OCI-LY3 (cell line): Measurements from ENCODE around the gene PLD3.

ENCODE experiments used
- H2AFZ ChIP-seq: fragments of 200-600, 300-600 bp; shearing (Covaris generic); 2 replicates; pipeline ENCODE4 v1.6.0; 2014; ENCODE audit warnings: antibody characterized with exemption, low read depth, low read length
- H3K27ac ChIP-seq: fragments of 200-600, 300-600 bp; sonication (generic); 2 replicates; pipeline ENCODE4 v1.5.1; 2014; ENCODE audit warnings: mild to moderate bottlenecking, low read length, moderate library complexity, mixed read lengths
- H3K27me3 ChIP-seq: fragments of 200-600, 300-600 bp; sonication (generic); 2 replicates; pipeline ENCODE4 v1.6.1; 2014; ENCODE audit warnings: low read depth, low read length, mixed read lengths
- H3K36me3 ChIP-seq: fragments of 200-600, 300-600 bp; sonication (generic); replicated peaks from 2 replicates; pipeline ENCODE3; 2014; ENCODE audit warnings: low read depth, low read length, mixed read lengths
- H3K4me1 ChIP-seq: fragments of 300-600, 200-600 bp; sonication (generic); 2 replicates; pipeline ENCODE4 v1.6.1; 2014; ENCODE audit warnings: low read length, mixed read lengths
- H3K4me2 ChIP-seq: fragments of 200-600, 300-600 bp; sonication (generic); 2 replicates; pipeline ENCODE4 v1.6.1; 2014; ENCODE audit warnings: low read length, mixed read lengths
- H3K4me3 ChIP-seq: fragments of 300-600, 200-600 bp; sonication (generic); 2 replicates; pipeline ENCODE4 v1.5.1; 2014; ENCODE audit warnings: antibody characterized with exemption, mild to moderate bottlenecking, low read length, moderate library complexity
- H3K79me2 ChIP-seq: fragments of 300-600, 200-600 bp; shearing (Covaris generic); 2 replicates; pipeline ENCODE4 v1.6.1; 2014; ENCODE audit warnings: mild to moderate bottlenecking, low read length, mixed read lengths
- H3K9ac ChIP-seq: fragments of 300-600, 200-600 bp; shearing (Covaris generic); 2 replicates; pipeline ENCODE4 v1.6.0; 2014; ENCODE audit warnings: mild to moderate bottlenecking, low read length, moderate library complexity
- H3K9me3 ChIP-seq: fragments of 200-600, 300-600 bp; shearing (Covaris generic); 2 replicates; pipeline ENCODE4 v1.6.1; 2014; ENCODE audit warnings: low read length, mixed read lengths; ENCODE audit not compliant: insufficient read depth
- H4K20me1 ChIP-seq: fragments of 200-600, 300-600 bp; sonication (generic); 2 replicates; pipeline ENCODE4 v1.6.1; 2016; ENCODE audit warnings: low read length, mixed read lengths; ENCODE audit not compliant: insufficient read depth
- EZH2phosphoT487 ChIP-seq: fragments of 200-600 bp; shearing (Covaris generic); IDR thresholded peaks from 2 replicates; pipeline ENCODE4 v1.6.1; 2018; ENCODE audit warnings: antibody characterized with exemption, mixed run types, low read depth
- TF ChIP-seq, protein P1 (sequence below): fragments of 200-600, 300-600 bp; sonication (generic); IDR thresholded peaks from 2 replicates; pipeline ENCODE4 v1.5.1; 2014; ENCODE audit warnings: antibody characterized with exemption, low read length, low read depth

Gene PLD3

GRCh38 chr19:40363069-40363468, 14.6 kb downstream of the PLD3 start:
- H3K79me2 ChIP-seq, result no peaks in the 10 kb centered on the region
- no peak overlapping the region for H3K4me2 ChIP-seq
- H3K4me3 ChIP-seq, result no peak overlapping the region
- no peaks in the 10 kb centered on the region for H3K9me3 ChIP-seq
- TF ChIP-seq EZH2phosphoT487, result no peak
- TF ChIP-seq, protein P1, sequence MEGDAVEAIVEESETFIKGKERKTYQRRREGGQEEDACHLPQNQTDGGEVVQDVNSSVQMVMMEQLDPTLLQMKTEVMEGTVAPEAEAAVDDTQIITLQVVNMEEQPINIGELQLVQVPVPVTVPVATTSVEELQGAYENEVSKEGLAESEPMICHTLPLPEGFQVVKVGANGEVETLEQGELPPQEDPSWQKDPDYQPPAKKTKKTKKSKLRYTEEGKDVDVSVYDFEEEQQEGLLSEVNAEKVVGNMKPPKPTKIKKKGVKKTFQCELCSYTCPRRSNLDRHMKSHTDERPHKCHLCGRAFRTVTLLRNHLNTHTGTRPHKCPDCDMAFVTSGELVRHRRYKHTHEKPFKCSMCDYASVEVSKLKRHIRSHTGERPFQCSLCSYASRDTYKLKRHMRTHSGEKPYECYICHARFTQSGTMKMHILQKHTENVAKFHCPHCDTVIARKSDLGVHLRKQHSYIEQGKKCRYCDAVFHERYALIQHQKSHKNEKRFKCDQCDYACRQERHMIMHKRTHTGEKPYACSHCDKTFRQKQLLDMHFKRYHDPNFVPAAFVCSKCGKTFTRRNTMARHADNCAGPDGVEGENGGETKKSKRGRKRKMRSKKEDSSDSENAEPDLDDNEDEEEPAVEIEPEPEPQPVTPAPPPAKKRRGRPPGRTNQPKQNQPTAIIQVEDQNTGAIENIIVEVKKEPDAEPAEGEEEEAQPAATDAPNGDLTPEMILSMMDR, result no peak
- H3K9ac ChIP-seq, result no peak overlapping the region
- peaks cover 36% of the 10 kb centered on the region for H3K27me3 ChIP-seq
- no peaks in the 10 kb centered on the region for H3K36me3 ChIP-seq
- H3K4me1 ChIP-seq, result peaks cover 17% of the 10 kb centered on the region
- no peak overlapping the region for H2AFZ ChIP-seq
- H4K20me1 ChIP-seq, result peaks cover 14% of the 10 kb centered on the region
- H3K27ac ChIP-seq, result no peak overlapping the region

- TF ChIP-seq EZH2phosphoT487, result no peak
- Histone ChIP-seq H3K36me3 (no peaks in the 10 kb centered on the region), H3K79me2 (no peaks in the 10 kb centered on the region), H3K27ac (no peak overlapping the region), H4K20me1 (peaks cover 5% of the 10 kb centered on the region), H3K4me3 (no peak overlapping the region), H3K27me3 (peaks cover 25% of the 10 kb centered on the region), H3K4me1 (no peaks in the 10 kb centered on the region), H3K4me2 (no peak overlapping the region), H2AFZ (no peak overlapping the region), H3K9me3 (no peaks in the 10 kb centered on the region), H3K9ac (no peak overlapping the region)
Measured at GRCh38 chr19:40365010-40365409, 16.5 kb downstream of the PLD3 start.

DNA sequence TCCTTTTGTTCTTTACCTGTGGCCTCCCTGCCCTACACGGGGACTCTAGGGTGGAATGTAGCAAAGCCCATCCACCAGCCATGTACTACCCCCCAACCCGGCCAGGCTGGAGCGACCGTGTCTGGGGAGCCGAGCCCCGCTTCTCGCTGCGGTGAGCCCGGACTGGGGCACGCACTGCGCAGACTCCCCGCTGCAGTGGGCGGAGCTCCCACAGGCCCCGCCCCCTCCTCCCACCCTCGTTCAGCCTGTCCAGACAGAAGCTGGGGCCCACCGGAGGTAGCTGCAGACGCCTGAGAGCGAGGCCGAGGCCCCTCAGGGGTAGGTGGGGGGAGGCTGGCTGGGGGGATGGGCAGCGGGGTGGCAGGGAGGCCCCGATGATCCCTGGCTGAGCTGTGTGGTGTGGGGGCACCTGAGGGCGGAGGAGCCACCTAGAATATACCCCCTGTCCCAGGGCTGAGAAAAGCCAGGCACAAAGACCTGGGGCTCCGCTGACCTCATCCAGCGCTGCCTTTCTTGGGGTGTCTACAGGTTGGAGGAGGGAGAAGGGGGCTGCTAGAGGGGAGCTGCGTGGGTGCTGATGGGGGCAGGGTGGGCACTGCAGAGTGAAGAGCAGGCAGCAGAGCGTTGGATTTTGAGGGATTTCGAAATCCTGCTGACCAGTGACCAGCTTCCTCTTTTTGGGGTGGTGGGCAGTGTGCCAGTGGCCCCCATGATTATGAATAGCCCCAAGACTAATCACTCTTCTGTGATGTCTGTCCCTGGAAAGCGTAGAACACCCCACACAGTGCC, 17.3 kb downstream of the PLD3 start:
- H3K27me3 ChIP-seq, result peaks cover 17% of the 10 kb centered on the region
- H4K20me1 ChIP-seq, result peaks cover 3% of the 10 kb centered on the region; the same call in 1 of the 2 replicates
- no peaks in the 10 kb centered on the region for H3K4me1 ChIP-seq
- no peak overlapping the region for H3K27ac ChIP-seq
- TF ChIP-seq EZH2phosphoT487, result no peak
- TF ChIP-seq, protein P1, result no peak
- H2AFZ ChIP-seq, result no peak overlapping the region
- H3K79me2 ChIP-seq, result no peaks in the 10 kb centered on the region
- no peak overlapping the region for H3K9ac ChIP-seq
- H3K4me3 ChIP-seq, result no peak overlapping the region
- no peaks in the 10 kb centered on the region for H3K9me3 ChIP-seq
- no peaks in the 10 kb centered on the region for H3K36me3 ChIP-seq
- H3K4me2 ChIP-seq, result no peak overlapping the region

- Histone ChIP-seq H3K9ac (no peak overlapping the region), H3K79me2 (no peaks in the 10 kb centered on the region), H3K36me3 (no peaks in the 10 kb centered on the region), H3K4me1 (no peaks in the 10 kb centered on the region), H4K20me1 (peaks cover 4% of the 10 kb centered on the region; the same call in 1 of the 2 replicates), H3K27me3 (peaks cover 11% of the 10 kb centered on the region), H3K27ac (no peak overlapping the region), H3K4me3 (no peak overlapping the region), H3K4me2 (no peak overlapping the region), H3K9me3 (no peaks in the 10 kb centered on the region), H2AFZ (no peak overlapping the region)
- TF ChIP-seq EZH2phosphoT487, result no peak
- TF ChIP-seq, protein P1, result no peak
Measured at GRCh38 chr19:40366697-40367561, 18.4 kb downstream of the PLD3 start.
